GM21367 (cell line): ENCODE results near the gene HAAO.

Experiments
- ATAC-seq: cut with Tn5 transposase; IDR thresholded peaks from one replicate; pipeline ENCODE4 v1.9.1; 2021; ENCODE audit not compliant: unreplicated experiment

The HAAO gene

DNA sequence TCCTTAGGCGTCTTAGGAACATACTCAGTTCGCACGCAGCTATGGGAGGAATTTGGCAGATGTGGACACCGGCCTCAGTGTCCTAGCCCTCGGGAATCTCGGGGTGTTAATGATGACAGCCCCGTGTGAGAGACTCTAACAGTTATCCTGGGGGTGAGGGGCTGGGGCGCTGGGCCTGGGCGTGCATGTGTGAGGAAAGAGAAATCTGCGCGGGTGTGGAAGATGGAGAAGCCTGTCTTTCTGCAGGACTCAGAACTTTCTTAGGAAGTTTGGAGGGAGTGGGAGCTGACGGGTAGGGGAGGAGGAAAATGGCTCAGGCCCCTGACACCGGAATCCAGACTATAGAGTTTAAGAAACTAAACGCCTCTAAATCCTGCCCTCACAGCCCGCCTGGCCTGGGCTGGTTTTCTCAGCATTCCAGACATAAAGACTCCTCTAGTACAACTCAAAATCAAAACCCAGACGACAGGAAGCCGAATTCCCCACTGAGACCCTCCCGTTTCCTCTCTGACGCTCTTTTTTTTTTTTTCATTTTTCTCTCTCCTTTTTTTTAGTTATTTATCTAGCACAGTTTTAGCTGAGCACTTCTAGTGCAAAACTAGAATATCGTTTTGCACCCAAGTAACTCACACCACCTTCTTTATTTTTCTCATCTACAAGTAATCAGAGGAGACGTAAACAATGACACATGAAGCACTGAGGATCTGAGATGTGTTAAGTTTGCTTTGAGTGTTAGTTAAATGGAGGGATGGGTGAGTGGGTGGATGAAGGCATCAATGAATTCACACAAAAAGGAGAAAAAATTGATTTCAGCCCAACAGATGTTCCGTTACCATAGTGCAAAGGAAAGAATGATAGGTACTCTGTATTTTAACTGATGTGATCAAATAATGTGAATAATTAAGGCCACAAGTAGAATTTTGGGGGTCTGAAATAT is 1.2 kb upstream of the HAAO start:
- ATAC-seq, result no peak

- ATAC-seq, result no peak
Observed at GRCh38 chr2:42792087-42792582, 248 bp downstream of the HAAO start.

- ATAC-seq, result no peak
Observed at GRCh38 chr2:42791606-42792005, 777 bp downstream of the HAAO start.

GRCh38 chr2:42789751-42790150 is 2.6 kb downstream of the HAAO start:
- no peak for ATAC-seq

- ATAC-seq, result no peak
Observed at GRCh38 chr2:42788882-42789281, 3.5 kb downstream of the HAAO start.

- no peak for ATAC-seq
Observed at GRCh38 chr2:42788478-42788793, 3.9 kb downstream of the HAAO start.

DNA sequence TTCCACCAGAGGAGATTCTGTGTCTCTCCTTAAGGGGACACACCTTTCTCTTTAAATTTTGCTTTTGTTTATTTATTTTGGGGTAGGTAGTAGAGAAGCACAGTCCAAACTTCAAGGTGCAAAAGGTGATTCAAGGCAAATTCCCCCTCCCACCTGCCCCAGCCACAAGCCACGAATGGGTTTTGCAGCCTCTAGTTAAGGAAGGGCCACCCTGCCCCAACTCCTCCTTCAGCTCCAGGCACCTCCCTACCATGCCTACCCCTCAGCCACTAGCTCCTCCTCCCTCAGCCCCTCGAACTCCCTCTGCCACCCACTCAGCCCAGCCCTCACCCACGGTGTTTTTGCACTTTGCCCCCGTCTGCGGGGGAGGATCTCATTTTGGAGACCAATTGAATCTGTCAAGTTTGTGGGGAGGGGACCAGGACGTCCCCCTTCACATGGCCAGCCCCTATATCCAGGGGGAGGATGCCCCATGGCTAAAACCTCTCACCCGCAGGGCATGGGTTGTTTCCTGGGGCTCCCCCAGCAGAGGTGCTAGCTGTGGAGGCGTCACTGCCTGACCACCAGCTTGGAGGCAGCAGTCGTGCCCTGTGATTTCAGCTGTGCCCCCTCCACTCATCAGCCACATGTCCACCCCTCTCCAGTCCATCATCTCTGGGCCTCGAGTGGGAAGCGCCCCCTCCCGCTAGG is 4.5 kb downstream of the HAAO start:
- no peak for ATAC-seq

DNA sequence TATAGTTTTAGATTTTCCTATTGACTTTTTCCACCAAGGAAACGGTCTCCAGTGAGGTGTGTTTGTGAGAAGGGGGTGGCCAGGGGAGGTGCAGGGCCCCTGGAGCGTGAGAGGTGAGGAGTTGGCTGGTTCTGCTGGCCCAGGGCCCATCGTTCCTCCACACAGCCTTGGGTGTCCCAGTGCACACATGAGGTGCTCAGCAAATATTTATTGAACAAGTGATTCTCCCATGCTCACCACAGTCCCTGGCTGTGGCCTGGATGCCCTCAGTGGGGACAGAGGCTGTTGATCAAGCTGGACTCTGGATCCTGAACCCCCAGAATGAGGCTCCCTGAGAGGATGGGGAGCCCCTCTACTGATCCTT is 5.0 kb downstream of the HAAO start:
- ATAC-seq, result no peak

DNA sequence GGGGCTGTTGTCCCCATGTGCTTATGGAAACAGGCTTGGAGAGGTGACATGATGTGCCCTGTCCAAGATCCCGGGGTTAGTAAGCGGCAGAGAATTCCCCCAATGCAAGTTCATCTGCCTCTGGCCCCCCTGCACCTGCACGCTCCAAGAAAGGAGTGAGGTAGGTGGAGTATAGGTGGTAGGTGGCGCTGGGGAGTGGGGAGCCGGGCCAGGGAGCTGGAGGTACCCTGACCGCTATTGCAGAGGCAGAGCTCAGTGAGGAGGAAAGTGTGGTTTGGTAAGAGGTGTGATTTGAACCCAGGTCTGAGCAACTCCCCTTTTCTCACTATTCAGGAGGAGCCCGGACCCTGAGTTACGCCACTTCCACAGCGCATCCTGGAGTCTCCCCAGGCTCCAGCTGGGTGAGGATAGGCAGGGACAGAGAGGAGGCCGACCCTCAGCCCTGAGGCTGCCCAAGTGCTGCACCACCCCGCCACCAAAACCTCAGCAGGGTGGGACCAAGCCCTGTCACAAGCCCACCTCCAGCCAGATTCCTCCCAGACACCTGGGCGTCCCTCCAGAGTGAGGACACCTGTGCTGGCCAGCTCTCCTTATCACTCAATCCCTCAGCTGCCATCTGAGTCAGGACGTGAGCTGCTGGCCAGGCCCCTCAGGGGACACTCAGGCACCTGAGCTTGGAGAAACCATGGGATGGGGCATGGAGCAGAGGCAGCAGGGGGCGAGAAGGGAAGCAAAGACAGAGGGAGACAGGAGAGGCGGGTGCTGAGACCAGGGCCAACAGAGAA is 5.6 kb downstream of the HAAO start:
- no peak for ATAC-seq

DNA sequence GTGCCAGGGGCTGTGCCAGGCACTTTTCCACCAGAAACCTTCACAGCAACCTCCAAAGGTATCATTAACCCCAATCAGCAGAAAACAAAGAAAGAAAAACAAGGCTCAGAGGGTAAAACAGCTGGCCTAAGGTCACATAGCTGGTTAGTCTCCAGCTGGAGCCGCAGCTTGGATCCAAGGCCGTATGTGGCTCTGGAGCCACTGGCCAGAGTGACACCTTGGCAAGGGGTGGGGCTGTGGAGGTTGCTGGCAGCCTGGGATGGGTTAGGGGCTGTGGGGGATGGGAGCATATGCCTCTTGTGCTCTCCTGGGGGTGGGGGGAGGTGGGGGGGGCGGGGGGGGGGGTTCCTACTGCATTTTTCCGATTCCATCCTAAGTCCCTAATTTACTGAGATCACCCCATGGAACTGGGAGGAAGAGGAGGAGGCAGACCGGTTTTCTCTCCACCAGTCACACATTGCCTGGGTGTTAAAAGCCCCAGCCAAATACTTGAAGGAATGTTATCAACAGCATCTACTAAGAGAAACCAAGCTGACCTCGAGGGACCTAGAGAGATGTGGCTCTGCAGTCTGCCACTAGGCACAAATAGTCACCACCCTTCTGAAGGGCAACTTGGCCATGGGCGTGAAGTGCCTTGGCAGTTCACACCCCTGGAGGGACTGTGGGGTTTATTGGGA is 8.0 kb downstream of the HAAO start:
- ATAC-seq, result no peak

DNA sequence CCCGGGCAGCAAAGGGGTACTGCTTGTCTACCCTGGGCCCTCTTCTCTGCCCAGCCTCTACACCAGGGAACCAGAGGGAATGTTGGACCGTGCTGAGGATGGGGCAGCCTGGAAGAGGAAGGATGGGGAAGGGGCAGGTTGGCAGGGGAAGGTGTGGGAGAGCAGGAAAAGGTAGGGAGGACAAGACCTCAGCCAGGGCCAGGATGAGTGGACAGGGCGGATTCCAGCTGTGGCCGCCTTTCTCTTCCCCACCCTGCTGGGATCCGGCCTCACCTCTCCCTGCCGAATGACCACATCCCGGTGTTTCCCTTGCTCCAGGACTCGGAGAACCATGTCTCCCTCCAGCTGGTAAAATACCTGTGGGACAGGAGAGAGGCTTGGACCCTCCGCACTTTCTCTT is 8.9 kb downstream of the HAAO start:
- ATAC-seq, result no peak

DNA sequence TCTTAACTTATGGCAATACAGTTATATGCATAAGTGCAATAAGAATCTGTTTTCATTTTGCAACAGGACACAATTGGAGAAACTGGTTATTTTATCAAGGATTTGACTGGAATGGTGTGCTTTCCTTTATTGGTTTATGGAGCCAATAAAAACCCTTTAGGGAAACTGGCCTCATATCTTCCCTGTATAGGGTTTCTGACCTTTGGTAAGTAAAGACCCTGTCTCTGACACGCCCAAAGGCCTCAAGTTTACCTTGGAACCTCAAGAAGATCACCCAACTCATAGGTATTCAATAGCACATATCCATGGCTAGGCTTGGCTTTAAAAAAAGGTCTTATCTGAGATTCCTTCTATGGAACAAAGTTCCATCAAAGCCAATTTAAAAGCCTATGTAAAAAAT is 11.2 kb downstream of the HAAO start:
- ATAC-seq, result no peak

DNA sequence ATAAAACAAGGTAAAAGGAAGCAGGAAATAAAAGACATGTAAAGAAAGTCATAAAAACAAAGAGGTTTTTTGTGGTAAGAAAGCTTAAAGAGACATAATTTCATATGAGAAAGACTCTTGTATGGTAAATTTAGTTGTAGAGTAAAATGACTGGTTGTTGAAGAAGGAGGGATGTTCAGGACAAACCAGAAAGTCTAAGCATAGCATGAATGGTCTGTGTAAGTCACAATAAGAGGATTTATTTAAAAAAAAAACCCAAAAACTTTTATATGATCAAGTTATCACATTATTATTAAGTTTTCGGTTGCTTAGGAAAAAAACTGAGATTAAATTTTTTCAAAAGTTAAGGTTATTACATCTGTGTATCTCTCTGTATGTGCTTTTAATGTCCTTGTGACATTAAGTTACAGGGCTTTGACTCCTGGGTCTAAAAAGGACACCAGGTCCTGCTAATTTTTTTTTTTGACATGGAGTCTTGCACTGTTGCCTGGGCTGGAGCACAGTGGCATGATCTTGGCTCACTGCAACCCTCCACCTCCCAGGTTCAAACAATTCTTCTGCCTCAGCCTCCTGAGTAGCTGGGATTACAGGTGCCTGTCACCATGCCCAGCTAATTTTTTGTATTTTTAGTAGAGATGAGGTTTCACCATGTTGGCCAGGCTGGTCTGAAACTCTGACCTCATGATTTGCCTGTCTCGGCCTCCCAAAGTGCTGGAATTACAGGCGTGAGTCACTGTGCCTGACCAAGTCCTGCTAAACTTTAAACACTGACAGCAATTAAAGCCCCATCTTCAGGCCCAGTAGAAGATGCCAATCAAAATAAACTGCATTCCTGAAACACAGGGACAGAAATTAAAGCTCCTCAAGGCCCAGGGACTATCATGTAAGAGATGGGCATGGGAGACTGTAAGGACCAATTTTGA is 14.2 kb downstream of the HAAO start:
- no peak for ATAC-seq

GRCh38 chr2:42775810-42776209 is 16.6 kb downstream of the HAAO start:
- no peak for ATAC-seq

DNA sequence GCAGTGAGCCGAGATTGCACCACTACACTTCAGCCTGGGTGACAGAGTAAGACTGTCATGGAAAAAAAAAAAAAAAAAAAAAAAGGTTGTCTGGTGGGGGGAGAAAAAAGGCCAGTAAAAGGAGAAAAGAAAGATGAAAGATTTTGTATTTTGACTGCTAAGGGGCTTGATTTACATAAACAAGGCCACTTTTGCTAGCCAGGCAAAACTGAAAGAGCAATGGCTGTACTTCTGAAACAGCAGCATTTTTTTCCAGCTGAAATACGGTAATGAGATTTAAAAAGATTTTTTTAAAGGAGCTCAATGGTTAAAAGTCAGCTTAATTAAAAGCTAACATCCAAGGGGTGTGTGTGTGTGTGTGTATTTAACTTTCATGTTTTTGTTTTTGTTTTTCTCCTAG is 17.2 kb downstream of the HAAO start:
- ATAC-seq, result peak; percentile 61

DNA sequence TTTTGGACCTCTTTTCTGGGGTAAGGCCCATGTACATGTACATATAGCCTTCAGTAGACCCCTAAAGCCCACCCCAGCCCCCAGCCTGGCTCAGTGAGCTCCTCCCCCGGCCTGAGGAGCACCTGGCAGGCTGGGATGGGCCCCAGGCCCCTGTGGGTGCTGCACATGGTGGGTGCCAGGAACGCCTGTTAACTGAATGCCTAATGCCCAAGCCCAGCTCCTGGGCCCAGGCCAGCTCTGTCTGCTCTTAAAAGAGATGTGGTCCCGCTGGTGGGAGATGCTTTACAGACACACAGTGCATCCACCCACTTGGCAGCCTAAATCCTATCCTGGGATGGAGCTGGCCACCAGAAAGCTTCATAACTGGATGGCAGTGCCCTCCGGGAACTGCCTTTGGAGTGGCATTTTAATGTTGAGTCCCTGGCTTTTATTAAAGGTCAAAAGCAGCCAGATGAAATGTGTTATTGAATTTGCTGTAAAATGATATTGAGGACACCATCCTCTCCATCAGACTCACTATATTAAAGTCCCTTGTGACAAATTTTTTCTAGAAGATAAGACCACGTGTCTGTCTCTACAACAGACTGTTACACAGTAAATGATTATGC is 20.7 kb downstream of the HAAO start:
- no peak for ATAC-seq

DNA sequence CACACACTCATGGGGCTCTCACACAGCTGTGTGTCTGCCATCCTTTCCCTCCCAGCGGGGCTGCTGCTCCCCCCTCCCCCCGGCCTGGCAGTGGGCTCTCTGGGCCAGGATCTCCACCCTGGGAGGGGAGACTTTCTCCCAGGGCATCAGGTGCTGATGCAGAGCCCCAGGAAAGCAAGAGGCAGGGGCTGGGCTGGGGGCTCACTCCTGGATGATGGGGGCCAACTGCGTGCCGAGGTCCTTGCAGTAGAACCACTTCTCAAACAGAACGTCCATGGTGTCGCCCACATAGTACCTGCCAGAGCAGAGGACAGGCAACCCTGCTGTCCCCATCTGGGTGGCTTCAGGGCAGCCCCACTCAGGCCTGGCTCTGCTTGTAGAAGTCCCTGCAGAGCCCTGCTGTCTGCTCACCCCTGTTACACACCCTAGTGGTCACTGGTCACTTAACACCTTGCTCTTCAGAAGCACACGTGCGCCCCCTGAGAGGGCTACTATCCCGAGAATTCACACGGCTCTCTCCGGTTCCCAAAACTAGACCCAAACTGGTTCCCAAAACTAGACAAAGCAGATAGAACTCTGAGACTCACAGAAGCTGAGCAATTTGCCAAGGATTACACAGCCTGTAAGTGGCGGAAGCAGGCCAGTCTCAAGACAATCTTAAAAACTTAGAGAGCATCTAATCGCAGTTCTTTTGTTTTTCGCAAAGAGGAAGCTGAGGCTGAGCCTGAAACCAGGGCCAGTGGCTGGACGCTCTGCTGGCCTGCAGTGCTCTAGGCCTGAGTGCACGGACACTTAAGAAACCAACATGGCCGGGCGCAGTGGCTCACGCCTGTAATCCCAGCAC is 21.9 kb downstream of the HAAO start:
- ATAC-seq, result peak; percentile 47

DNA sequence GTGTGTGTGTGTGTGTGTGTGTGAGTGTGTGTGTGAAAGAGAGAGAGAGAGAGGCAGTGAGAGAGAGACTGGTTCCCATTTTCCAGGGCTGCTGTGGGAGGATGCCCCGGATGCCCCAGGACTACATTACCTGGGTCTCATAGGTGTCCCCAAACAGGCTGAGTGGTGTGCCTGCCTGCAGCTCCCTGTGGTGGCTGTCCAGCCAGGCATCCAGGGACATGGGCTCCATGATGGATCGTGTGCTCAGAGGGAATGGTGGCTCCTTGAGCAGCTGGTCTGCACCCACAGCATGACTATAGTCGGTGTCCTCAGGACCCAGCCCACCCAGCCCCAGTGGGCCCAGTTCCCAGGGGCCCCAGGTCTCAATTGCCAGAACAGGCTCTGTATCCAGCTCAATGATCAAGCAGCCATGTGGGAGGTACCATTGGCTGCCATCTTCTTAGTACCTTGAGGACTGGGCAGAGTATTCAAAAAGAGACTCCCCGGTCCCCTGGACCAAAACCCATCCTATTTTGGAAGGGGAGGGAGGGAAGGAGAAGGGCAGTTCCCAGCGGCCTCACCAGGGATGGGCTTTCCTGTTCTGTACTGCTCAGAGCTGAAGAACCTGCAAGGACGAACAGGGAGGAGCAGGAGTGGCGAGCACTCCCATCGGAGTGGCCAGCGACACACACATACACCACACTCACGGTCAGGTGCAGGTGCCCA is 22.6 kb downstream of the HAAO start:
- no peak for ATAC-seq
